Measurements from ENCODE around the gene FAM32A.
"Not testable (repeated sequence)": the region's sequence is repeated elsewhere in the genome, so short reads cannot be mapped to it uniquely, and the experiment has no call there.

Gene FAM32A

GRCh38 chr19:16164222-16164890, 20.9 kb upstream of the FAM32A start:
- no peak for DNase-seq (ENCODE audit: low spot score)

DNA sequence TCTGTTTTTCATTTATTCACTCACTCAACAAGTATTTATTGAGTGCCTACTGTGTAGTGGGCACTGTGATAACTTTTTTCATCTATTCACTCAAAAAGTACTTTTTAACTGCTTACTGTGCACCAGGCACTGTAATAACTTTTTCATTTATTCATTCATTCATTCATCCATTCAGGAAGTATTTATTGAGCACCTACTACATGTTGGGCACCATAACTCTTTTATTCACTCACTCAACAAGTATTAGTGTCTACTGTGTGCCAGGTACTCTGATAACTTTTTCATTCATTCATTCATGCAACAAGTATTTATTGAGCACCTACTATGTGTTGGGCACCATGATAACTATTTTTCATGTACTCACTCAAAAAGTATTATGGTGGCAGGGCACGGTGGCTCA, 18.8 kb upstream of the FAM32A start:
- no peak for DNase-seq (ENCODE audit: low spot score)

DNA sequence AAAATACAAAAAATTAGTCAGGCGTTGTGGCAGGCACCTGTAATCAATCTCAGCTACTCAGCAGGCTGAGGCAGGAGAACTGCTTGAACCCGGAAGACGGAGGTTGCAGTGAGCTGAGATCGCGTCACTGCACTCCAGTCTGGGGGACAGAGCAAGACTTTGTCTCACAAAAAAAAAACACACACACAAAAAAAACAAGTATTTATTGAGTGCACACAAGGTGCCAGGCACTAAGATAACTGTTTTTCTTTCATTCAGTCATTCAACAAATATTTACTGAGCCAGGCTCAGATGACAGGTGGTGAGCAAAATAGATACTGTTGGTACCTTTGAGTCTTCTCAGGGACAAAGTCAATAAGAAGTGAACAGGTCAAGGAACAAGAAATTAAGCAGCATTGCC, 18.2 kb upstream of the FAM32A start:
- DNase-seq (ENCODE audit: low spot score), result no peak

DNA sequence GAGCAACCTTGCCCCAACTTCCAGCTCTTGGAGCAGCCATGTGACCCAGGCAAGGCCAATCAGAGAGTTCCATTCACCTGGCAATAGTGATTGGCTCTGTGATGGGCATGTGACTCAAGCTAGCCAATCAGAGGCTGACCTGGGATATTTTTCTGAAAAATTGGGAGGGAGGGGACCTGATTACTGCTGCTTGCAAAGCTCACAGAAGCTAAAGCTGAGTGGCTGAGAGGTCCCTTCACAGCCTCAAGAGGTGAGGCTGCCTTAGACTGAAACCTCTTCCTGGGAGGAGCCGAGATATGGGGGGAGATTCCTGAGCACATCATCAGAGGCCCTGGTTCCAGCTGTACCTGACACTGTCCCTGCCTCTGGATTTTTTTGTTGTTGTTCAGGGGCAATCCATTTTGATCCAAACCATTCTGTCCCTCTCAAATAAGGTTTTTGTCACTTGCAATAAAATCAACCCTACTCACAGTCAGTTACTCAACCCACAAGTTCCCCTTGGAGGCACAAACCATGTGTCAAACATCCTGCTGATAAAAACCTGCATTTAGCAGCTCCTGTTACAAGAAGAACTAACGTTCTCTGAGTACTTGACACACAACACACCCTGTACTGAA, 16.6 kb upstream of the FAM32A start:
- peak; percentile 33 for DNase-seq (ENCODE audit: low spot score)

DNA sequence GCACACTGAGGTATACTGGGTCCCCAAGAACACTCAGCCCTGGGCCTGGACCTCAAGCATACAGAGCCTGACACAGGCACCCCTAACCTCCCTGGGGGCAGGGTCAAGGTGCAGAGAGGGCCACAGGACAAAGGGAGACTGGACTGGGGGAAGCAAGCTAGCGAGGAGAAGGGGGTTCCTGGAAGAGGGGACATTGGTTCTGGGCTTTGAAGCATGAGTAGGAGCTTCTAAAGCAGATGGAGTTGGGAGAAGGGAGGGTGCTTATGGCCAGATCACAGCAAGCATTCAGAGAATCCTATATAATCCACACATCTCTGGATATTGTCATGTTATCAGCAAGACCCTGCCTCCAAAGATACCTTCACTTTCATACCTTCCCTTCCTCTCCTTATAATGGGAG, 15.1 kb upstream of the FAM32A start:
- no peak for DNase-seq (ENCODE audit: low spot score)

DNA sequence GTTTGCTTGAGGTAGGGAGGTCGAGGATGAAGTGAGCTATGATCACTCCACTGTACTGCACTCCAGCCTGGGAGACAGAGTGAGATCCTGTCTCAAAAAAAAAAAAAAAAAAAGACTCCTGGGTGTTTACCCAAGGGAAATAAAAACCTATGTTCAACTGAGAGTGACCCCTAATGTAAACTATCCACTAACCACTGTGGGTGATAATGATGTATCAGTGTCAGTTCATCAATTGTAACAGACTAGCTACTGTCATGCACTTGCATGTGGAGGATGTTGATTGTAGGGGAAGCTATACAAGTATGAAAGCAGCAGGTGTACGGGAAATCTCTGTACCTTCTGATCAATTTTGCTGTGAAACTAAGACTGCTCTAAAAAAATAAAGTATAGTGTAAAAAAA, 9.3 kb upstream of the FAM32A start:
- no peak for DNase-seq (ENCODE audit: low spot score)

DNA sequence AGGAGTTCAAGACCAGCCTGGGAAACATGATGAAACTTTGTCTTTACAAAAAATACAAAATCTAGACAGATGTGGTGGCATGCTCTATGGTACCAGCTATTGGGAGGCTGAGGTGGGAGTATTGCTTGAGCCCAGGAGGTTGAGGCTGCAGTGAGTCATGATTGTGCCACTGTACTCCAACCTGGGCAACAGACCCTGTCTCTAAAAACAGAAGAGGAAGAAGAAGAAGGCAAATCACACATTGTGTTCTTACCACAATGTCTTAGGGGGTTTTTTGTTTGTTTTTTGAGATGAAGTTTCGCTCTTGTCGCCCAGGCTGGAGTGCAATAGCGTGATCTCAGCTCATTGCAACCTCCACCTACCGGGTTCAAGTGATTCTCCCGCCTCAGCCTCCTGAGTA, 6.3 kb upstream of the FAM32A start:
- DNase-seq (ENCODE audit: low spot score), result not testable (repeated sequence)

DNA sequence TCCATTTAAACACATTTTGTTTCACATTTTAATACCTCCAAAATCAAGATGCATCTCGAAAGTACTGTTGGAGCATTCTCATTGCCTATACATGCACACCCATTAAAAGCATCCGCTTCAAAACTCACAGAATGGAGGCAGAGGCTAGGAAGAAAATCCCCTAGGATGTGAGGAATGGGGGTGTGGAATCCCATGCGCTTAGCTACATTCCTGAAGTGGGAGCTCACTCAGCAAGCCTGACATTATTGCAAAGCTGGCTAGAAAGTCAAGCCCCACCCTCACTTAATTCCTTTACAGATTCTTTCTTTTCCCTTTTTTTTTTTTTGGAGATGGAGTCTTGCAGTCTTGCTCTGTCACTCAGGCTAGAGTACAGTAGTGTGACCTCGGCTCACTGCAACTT, 4.6 kb upstream of the FAM32A start:
- no peak for DNase-seq (ENCODE audit: low spot score)

DNA sequence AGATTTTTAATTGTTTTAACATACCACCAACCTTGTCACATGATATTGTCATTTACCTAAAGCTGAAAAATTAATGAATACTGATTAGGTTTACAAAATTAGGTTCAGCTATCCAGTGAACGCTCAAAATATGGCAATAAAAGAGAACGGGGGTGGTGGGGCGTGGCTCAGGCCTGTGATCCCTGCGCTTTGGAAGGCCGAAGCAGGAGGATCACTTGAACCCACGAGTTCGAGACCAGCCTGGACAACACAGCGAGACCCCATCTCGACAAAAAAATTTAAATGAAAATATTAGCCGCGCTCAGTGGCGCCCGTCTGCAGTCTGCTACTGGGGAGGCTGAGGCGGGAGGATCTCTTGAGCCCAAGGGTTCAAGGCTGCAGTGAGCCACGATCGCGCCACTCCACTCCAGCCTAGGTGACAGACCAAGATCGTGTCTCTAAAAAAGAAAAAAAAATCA, 516 bp upstream of the FAM32A start:
- no peak for DNase-seq (ENCODE audit: low spot score)

- DNase-seq (ENCODE audit: low spot score), result no peak
Measured at GRCh38 chr19:16185768-16186123, 536 bp downstream of the FAM32A start.

DNA sequence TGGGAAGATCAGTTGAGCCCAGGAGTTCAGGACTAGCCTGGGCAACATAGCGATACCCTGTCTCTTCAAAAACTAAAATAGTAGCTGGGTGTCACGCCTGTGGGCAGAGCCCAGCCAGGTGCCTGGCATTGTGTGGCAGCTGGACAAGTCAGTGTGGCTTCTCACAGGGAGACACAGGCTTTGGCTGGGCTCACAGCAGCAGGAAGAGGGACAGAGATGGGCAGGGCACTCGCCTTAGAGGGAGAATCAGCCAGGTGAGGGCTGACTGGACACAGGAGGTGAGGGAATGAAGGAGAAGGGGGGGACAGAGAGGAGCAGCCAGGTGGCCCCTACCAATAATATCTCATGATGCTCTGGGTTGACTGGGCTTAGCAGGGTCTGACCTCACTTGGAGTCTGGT, 3.3 kb downstream of the FAM32A start:
- no peak for DNase-seq (ENCODE audit: low spot score)

DNA sequence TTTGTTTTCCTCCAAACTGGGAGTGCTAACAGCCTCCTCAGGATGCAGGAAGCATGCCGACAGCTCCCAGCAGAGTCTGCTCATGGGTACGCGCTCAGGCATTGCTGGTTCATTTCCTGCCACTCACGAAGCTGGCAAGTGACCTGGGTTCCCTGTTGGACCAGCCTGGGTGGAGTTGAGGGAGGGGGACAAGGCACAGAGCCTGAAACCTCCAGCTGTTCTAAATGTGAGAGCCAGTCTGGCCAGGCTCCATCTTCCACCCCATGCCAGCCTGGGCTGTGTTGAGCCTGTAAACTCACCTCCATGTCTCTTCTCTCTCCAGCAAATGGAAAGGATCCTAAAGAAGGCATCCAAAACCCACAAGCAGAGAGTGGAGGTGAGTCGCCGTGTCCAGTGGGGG, 5.0 kb downstream of the FAM32A start:
- no peak for DNase-seq (ENCODE audit: low spot score)

DNA sequence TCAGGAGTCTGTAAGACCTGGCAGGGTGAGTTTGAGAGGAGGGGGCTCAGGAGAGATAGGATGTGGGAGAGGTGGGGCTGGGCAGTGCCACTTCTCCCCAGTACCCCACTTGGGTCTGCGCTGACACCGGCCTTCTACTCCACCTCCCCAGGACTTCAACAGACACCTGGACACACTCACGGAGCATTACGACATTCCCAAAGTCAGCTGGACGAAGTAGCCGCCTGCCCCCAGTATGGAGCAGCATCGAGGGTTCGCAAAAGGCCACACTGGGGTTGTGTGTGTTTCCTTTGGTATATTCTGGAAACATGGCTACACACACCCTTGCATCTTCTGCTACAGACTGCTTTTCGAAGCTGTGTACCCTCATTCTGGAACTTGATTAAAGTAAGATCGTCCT, 5.5 kb downstream of the FAM32A start:
- DNase-seq (ENCODE audit: low spot score), result no peak

GRCh38 chr19:16191216-16191908, 6.2 kb downstream of the FAM32A start:
- DNase-seq (ENCODE audit: low spot score), result no peak

DNA sequence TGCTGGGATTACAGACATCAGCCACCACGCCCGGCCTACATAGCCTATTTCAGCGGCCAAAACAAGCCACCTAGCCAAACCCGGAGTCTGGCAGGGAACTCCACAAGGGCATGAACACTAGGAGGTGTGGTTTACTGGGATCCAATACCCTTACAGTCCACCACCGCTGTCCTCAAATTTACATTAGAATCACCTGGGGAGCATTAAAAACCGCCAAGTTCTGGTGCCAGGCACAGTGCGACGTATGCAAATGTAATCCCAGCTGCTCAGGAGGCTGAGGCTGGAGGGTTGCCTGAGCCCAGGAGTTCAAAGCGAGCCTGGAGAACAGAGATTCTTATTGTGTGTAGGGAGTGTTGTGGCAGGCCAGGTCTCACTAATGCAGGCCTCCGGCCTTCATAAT, 8.3 kb downstream of the FAM32A start:
- no peak for DNase-seq (ENCODE audit: low spot score)

DNA sequence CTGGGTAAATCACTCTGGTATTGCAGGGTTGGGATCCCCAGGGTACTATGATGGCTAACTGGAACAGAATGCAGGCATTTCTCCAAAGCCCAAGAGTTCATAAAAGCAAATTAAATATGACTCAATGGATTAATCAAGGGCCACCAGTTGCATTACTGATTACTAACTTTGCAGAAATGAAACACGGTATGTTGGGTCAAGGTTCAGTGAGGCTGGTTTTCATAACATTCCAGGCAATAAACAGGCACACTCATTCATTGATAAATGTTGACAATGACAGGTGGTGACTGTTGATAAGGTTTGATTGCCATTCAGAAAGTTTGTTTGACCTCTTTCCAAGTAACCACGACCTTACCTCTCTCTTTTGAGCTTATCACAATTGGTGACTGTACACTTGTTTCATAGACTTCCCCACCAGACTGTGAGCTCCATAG, 12.0 kb downstream of the FAM32A start:
- DNase-seq (ENCODE audit: low spot score), result no peak

DNA sequence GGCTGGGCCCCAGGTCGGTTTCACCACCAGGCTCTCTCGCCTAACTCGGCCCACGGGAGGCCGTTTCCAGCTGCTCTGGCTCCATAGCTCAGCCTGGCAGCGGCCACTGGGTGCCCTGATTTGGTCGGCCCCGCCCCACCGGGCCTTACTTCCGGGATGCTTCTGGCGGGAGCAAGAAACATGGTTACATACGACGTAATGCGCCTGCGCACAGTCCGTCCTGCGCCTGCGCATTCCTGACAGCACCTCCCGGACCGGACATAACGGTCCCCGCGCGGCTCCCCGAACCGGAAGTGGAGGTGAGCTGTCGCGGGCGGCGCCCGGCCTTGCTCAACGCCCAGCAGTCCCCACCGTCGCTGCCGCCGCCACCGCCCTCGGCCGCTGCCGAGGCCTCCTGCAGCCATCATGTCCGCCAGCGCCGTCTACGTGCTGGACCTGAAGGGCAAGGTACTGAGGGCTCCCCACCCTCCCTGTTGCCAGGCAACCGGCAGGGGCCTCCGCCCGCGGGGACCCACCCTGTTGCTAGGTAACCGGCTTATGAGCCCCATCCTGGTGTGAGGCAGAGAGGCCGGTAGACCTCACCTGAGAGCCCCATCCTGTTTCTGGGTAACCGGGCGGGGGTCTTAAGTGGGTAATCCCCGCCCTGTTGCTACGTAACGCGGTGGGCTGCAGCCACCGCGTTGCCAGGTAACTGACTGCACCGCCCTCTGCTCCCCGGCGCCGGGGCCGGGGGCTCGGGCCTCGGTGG, 12.6 kb downstream of the FAM32A start, which contains the start of gene AP1M1:
Gene AP1M1, plus strand, starts transcription at position 290 of the 748 bp plus-strand sequence. Its CDS starts 116 bp downstream, at position 406.
- DNase-seq (ENCODE audit: low spot score), result peak; percentile 98

- DNase-seq (ENCODE audit: low spot score), result no peak
Measured at GRCh38 chr19:16198370-16198651, 13.1 kb downstream of the FAM32A start.

- no peak for DNase-seq (ENCODE audit: low spot score)
Measured at GRCh38 chr19:16199275-16199932, 14.2 kb downstream of the FAM32A start.

GRCh38 chr19:16200038-16201010, 15.1 kb downstream of the FAM32A start:
- no peak for DNase-seq (ENCODE audit: low spot score)

GRCh38 chr19:16201011-16201391, 15.8 kb downstream of the FAM32A start:
- DNase-seq (ENCODE audit: low spot score), result no peak

Data from Ammon's horn (tissue), 1 donor.